ENCODE data around the gene RASD1. TPM values are rescaled to one million over a fixed set of nuclear protein-coding genes. Genes with fewer than 3 reads are reported as not detected.

Gene RASD1
- total and polyA plus RNA-seq, 2 of the 4 experiments (the other 2 are of a cell fraction) = 0.54 to 1.8 TPM

GRCh38 chr17:17539591-17539990, 43.4 kb upstream of the RASD1 start:
- Histone ChIP-seq H2BK15ac (ENCODE audit: low read depth, low read length) (no peak overlapping the region), H3K18ac (ENCODE audit: low read depth, low read length) (no peak overlapping the region), H3K4me3 (ENCODE audit: insufficient read depth, low read depth, low read length) (no peak overlapping the region), H2BK5ac (ENCODE audit: low read depth, low read length, poor library complexity, severe bottlenecking) (no peak overlapping the region), H3K23ac (ENCODE audit: low read depth, low read length) (no peak overlapping the region), H4K20me1 (ENCODE audit: insufficient read depth, low read length) (no peaks in the 10 kb centered on the region), H4K8ac (ENCODE audit: low read depth in 2 of 2, low read length in 2 of 2) (no peak overlapping the region), H3K9me1 (ENCODE audit: insufficient read depth, low read length) (0 out of 2 replicates have a peak, but pooled peaks cover 4% of the 10 kb centered on the region), H3K56ac (ENCODE audit: extremely low read depth, insufficient read depth, low read length) (no peak overlapping the region), H3K27me3 (ENCODE audit: control insufficient read depth, insufficient read depth, low read length) (no peaks in the 10 kb centered on the region), H4K5ac (ENCODE audit: low read depth, low read length) (no peak overlapping the region), H3K9ac (ENCODE audit: low read depth, low read length) (no peak overlapping the region), H3K4ac (ENCODE audit: low read depth, low read length) (no peak overlapping the region), H3K14ac (replicated peaks; ENCODE audit: low read depth, low read length) (no peak overlapping the region), H3K4me2 (ENCODE audit: low read depth, low read length) (no peak overlapping the region), H2BK20ac (ENCODE audit: low read depth, low read length) (no peak overlapping the region), H3K27ac (ENCODE audit: insufficient read depth, low read length) (no peak overlapping the region), H2AFZ (replicated peaks; ENCODE audit: low read length, poor library complexity) (no peak overlapping the region), H4K91ac (ENCODE audit: insufficient read depth, low read depth, low read length) (peak overlapping the region; percentile 15; the same call in 1 of the 2 replicates), H2AK5ac (ENCODE audit: low read depth, low read length) (no peak overlapping the region), H2BK120ac (ENCODE audit: low read depth, low read length) (no peak overlapping the region), H3K9me3 (ENCODE audit: control insufficient read depth, insufficient read depth, low read length) (no peaks in the 10 kb centered on the region), H3K79me1 (ENCODE audit: low read depth in 1 of 2, low read length in 2 of 2) (no peaks in the 10 kb centered on the region), H3K36me3 (ENCODE audit: control insufficient read depth, insufficient read depth, low read length) (no peaks in the 10 kb centered on the region), H2AK9ac (replicated peaks; ENCODE audit: low read depth, low read length, poor library complexity) (no peak overlapping the region), H3K4me1 (ENCODE audit: control insufficient read depth, insufficient read depth, low read length) (peaks cover 8% of the 10 kb centered on the region; the same call in 1 of the 2 replicates)
- BruUV-seq (replicated peaks) = no TSS peak
- 100% methylated on average over 3 of the region's 10 CpGs; no CpG with 5 or more reads in 1 of the 2 experiments for WGBS, 2 experiments (ENCODE audit: extremely low coverage in 2 of 2, insufficient read length in 1 of 2)
- dilution Hi-C loops (cut with HindIII; ENCODE audit: low sequenced_read_pairs, unreplicated experiment) = no loop called here
- in situ Hi-C loops (cut with MboI; ENCODE audit: low sequenced_read_pairs) = no loop called here
- no peak for TF ChIP-seq BHLHE40 (IDR thresholded peaks at IDR 0.05; ENCODE audit: low read depth, low read length)
- TF ChIP-seq CHD1 (IDR thresholded peaks at IDR 0.05; ENCODE audit: low read depth, low read length) = no peak
- TF ChIP-seq USF2 (IDR thresholded peaks at IDR 0.05; ENCODE audit: low read depth, low read length) = no peak
- TF ChIP-seq CEBPB (IDR thresholded peaks at IDR 0.05; ENCODE audit: low read depth, low read length) = no peak
- no peak for TF ChIP-seq CTCF (conservative IDR thresholded peaks at IDR 0.05; ENCODE audit: low read depth, low read length)
- TF ChIP-seq ELK1 (IDR thresholded peaks at IDR 0.05; ENCODE audit: borderline replicate concordance, low read depth, low read length) = no peak
- no peak for TF ChIP-seq MAFK (IDR thresholded peaks at IDR 0.05; ENCODE audit: low read depth, low read length)
- TF ChIP-seq MXI1 (IDR thresholded peaks at IDR 0.05; ENCODE audit: borderline replicate concordance, low read depth, low read length) = no peak
- no peak for TF ChIP-seq SMC3 (IDR thresholded peaks at IDR 0.05; ENCODE audit: low read depth, low read length)
- no peak for TF ChIP-seq FOS (IDR thresholded peaks at IDR 0.05; ENCODE audit: low read depth, low read length)
- no peak for TF ChIP-seq POLR2A (IDR thresholded peaks at IDR 0.05; ENCODE audit: low read depth, low read length)
- no peak for TF ChIP-seq NFE2L2 (IDR thresholded peaks at IDR 0.05; ENCODE audit: low read depth, low read length)
- TF ChIP-seq RAD21 (IDR thresholded peaks at IDR 0.05; ENCODE audit: low read length) = no peak
- TF ChIP-seq MAZ (IDR thresholded peaks at IDR 0.05; ENCODE audit: borderline replicate concordance, low read depth, low read length) = no peak
- no peak for TF ChIP-seq RFX5 (IDR thresholded peaks at IDR 0.05; ENCODE audit: low read depth, low read length)
- no peak for TF ChIP-seq RCOR1 (IDR thresholded peaks at IDR 0.05; ENCODE audit: insufficient replicate concordance, low read length)
- DNase-seq = no peak
- intact Hi-C loops (cut with micrococcal nuclease) = no loop called here
- ChIA-PET CTCF (no interaction called here), POLR2A (ENCODE audit: unreplicated experiment) (no interaction called here)
- no peak for ATAC-seq (ENCODE audit: low read depth)
